Activated CD8-positive, alpha-beta memory T cell treated with anti-CD3 and anti-CD28 coated beads, Interleukin-2, amount 50 U/mL, for 48 hours (primary cell): ENCODE measurements around the gene SLC12A8.
A peak's percentile ranks its signal among the peaks of the same experiment; 100 is the strongest.

Experiments
- DNase-seq: peaks from one replicate; pipeline ENCODE4 v3.0.0-alpha.2; 2020

The SLC12A8 gene

DNA sequence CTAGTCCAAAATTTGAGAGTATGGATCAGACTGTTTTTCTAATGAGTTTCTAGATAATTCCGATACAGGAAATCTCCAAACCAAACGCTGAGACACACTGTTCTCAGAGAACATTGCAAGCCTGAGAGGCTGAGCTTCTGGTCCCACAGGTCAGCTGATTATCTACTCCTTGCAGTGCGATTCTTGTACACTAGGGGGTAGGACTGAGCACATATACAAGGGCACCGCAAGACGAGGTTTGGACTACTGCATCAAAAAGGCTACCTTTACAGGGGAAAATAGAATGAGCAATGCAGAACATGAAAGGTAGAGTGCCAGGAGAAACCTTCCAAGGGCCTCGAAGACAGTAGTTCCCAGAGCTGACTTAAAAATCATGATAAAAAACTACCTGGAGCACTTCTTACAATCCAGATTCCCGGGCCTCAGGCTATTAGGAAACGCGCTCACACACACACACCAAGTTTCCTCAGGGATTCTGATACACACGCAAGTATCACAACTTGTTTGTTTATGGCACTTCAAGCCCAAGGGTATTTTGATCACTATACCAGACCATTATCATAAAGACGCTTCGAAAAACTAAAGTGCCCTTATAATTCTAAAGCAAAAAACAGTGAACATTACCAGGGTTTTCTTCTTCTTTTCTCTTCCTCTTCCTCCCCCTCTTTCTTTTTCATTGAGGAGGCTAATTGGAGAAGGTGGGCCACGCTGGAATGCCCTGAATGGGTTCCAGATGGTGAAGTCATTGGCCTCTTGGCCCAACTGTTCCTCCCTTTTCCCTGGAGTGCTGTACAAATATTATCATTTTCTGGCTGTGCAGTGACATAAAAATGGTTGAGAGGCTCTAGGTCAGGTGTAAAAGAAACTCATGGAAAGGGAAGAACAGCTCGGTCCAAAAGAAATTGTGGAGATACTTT lies 61.8 kb downstream of the SLC12A8 start:
- DNase-seq, result peak; percentile 76

DNA sequence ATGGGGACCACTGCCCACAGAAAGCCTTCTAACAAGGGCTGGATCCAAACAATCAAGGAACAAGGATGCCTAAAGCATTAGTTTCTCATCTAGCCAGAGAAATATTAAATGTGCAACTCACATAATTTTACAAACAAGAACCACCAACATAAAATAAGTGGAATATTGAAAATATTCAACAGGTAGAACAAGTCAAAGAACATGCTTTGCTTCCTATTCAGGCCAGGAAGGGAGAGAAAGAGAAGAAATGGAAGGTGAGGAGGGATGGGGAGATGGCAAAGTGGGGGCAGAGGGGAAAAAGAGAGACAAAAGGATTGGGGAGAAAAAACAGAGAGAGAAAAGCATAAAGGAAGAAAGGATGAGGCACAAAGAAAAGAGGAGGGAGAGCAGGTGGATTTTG lies 63.1 kb downstream of the SLC12A8 start:
- no peak for DNase-seq

DNA sequence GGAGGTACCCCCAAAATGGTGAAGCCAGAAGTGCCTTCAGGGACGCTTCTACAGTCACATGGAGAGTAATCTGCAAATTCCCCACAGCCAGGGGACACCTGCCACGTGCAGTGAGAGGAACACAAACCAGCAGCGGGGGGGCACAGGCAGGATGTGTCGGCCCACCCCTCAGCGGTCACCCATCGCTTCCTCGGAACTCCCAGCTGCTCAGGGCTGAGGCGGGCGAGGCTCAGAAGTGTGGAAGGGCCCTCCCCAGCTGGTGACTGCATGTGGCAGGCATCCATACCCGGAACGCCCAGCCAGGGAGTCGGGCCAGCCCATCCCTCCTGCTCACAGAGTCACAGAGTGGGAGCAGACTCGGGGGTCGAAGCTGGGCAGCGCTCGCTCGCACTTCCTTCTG lies 63.7 kb downstream of the SLC12A8 start:
- DNase-seq, result no peak

DNA sequence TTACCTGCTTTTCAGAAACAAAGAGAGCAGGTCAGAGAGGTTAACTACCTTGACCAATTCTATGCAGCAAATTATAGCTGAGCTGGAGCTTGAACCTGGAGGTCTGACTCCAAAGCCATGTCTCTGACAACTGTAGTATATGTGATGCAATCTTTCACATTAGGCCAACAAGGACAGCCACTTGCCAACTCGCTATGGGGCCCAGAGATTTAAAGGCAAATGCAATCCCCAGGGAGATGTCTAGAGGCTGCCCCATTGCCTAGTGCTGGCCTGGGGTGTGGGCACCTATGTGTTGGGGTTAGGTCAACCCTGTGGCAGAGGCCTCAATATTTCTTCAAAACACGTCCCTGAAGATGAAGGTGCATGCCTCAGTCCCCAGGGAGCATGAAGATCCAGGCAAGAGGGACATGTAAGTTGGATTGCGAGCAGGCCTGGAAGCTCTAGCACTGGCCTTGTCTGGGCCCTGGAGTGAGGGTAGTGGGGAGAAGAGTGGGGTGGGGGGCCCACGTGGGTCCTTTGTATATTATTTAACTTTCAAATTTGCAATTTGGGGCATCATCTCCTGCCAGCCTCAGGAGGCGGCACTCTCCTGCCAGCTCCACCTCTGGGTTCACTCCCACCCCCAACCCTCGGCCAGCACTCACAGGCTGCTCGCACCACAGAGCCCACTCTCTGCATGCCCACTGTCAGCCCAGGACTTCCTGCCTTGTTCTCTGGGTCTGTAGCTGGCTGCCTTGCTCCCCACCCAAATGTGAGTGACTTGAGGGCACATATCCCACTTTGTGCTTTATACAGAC lies 64.3 kb downstream of the SLC12A8 start:
- DNase-seq, result no peak

DNA sequence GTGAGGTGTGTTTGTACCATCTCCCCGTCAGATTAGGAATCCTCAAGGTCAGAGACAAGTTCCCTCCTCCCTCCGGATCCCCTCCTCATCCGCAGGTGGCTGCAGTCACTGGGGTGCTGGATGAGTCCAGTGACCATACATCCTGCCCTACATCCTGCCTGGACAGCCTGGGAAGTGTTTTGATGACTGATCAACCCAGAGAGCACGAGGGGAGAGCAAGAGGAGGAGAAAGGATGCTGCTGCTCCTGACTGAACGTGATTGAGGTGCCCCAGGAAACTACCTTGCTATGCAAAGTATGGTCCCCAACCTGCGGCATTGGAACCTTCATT lies 65.1 kb downstream of the SLC12A8 start:
- DNase-seq, result no peak

DNA sequence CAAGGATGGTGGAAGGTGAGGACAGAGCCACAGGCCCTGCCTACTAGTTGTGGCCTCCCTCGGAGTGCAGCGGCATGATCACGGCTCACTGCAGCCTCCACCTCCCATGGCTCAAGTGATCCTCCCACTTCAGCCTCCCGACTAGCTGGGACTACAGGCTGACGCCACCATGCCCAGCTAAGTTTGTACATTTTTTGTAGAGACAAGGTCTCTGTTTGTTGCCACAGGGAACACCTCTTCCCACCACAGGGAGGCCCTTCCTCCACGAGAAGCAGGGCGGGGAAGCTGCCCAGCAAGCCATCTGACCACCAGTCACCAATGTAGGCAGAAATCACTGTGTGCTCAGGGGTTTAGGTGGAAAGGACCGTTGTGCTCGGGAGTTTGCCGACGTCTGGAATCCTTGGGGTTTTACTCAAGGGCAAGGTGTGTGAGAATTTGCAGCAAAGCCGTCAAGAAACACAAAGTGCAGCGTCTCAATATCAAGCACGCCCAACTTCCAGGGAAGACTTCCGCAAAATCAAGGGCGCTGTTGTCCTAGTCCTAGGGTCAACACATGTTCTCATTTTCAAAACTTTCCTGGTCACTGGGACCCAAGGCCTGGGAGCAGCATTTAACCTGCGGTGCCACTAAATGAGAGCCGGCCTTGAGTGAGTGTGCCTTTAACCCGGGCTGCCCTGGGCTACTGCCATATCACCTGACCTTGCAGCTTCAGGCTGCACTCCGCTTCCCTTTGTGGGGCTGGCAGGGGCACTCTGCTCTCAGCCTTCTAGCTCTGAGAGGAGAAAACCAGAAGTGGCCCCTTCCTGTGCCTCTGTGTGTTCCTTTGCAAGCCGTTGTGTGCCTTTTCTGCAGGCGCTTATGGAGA lies 65.7 kb downstream of the SLC12A8 start:
- no peak for DNase-seq

DNA sequence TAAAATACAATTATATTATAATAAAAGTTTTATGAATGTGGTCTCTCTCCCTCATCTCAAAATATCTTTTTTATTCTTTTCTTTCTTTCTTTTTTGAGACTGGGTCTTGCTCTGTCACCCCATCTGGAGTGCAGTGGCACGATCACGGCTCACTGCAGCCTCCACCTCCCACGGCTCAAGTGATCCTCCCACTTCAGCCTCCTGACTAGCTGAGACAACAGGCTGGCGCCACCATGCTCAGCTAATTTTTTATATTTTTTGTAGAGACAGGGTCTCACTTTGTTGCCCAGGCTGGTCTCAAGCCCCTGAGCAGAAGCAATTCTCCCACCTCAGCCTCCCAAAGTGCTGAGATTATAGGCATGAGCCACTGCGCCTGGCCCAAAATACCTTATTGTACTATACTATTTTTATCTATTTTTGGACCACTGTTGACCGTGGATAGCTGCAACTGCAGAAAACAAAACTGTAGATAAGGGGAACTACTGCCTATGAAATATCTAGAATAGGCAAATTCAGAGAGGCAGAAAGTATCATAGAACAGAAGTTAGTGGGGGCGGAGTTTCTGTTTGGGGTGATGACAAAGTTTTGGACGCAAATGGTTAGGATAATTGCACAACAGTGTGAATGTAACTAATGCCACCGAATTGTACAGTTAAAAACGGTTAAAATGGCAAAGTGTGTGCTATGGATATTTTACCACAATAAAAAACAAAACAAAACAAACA lies 66.6 kb downstream of the SLC12A8 start:
- no peak for DNase-seq

DNA sequence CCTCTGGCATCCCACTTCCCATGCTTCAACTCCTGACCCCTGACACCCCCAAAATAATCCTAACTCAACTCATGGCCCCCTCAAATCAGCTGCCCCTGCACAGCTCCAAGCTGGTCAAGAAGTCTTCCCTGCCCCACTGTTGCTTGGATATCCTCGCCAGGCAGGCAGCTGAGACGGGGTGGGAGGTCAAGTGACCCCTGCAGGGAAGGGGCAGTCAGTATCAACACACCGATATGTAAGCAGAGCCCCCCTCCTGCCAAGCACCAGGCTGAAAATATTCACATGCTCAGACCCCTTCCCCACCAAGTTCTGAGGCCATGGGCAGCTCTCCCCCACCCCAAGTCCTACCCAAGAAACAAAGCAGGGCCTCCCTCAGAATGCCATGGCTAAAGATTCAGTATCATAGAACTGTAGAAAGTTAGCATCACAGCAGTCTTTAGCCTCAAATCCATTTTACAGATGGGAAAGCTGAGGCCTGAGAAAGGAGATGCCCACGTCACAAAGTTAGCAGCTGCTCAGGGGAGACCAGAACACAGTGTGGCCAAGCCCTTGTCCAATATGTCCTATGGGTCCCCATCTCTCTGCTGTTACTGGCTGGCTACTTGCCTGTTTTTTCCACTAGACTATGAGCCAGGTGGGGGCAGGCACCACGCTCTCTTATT lies 67.8 kb downstream of the SLC12A8 start:
- no peak for DNase-seq

DNA sequence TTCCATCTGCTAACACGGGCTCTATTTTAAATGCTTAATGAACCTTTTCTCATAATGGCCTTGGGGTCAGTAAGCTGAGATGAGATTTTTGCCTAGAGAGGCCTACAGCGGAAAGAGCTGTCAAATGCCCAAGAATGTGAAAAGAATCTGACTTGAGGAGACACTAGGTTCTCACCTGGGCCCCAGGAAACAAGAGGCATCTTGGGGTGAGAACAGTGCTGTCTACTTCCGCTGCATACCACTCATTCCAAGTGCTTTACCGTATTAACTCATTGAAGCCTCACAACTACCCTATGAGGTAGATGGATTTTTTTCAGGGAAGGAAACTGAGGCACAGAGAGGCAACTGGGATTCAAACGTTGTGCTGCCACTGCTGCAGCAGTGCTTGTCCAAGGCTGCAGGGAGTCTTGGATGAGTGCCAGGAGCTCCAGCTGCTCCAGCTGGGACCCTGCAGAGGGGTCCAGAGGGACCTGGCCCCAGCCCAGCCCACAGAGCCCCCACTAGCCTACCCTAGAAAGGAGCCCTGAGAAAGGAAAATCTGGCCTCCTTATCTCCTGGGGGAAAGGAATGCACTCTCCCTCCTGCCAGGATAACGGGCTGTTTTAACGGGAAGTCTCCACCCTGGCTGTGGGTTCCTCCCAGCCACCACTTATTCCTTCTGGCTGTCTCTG lies 68.4 kb downstream of the SLC12A8 start:
- no peak for DNase-seq

DNA sequence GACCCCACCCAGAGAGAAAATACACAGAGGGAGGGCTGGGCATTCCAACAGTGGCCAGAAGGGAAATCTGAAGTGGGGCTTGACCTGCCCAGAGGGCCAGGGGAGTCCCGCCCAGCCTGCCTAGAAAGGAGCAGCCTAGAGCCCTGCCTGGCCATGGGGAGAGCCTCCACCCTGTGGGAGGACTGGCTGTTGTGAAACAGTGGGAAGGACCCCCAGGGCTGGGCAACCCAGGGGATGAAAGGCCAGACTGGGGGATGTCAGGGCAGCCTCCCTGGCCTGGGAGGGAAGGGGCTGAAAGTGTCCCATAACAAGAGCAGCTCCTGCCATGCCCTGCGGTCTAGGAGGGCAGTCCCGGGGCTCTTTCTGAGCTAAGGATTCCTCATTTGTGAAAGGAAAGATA lies 69.0 kb downstream of the SLC12A8 start:
- DNase-seq, result no peak

DNA sequence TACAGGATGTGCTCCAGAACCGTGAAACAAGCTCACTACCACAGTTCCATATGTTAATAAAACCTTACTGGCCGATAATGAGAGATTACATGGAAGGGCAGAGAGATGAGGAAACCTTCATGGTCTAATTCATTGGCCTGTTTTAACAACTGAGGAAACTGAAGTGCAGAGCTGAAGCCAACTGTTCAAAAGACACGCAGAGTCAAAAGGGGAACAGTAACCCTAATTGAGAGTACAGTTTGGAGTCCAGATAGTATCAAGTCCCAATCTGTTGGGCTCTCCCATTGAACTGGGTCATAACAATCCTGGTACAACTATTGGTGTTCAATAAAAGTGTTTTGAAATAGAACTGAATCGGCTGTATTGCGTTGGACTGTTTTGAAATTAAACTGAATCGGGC lies 69.6 kb downstream of the SLC12A8 start:
- no peak for DNase-seq

DNA sequence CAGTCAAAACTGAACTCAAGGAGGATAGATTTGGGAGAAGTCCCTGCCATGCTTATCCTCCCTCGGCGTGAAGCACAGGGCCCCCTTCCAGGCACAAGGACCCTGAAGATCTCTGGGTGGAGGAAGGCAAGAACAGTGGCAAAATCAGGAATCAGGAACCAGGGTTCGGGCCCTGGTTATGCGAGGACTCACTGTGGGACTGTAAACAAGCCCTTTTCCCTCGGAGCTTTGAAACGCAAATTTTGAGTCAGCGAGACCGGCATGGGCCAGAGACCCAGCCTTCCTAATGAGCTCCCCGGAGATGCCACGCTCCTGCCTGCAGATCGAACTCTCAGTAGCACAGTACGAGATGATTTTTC lies 70.1 kb downstream of the SLC12A8 start:
- no peak for DNase-seq

DNA sequence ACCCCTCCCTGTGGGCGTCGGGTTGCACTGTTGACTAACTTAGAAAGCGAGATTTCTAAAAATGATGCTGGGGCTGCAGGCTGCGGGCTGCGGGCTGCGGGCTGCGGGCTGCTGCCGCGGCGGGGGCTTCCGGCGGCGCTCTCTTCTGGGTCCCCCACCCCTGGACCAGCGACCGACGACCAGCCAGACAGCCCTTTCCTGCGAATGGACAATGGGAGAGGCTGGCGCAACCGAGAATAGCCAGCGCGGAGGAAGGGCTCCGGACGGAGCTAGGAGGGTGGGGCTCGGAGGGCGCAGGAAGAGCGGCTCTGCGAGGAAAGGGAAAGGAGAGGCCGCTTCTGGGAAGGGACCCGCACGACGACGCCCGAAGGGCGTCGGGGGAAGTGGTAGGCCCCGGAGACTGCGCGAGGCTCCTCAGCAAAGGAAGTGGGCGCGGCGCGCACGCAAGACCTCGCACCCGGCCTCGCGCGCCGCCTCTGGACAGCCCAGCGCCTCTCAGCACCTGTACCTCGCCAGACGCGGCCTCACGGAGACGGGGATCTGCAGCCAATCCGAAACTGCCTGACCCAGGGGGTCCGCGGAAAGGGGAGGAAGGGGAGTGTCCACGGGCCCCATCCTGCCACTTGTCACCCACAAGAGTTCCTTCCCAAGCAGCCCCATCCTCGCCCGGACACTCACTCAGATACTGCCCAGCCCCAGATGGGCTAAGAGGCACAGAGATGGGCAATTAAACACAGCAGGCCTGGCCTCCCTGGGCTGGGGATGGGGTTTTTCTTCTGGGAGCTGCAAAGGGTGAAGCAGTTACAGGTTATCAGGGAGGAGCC lies 70.7 kb downstream of the SLC12A8 start:
- peak; percentile 87 for DNase-seq

DNA sequence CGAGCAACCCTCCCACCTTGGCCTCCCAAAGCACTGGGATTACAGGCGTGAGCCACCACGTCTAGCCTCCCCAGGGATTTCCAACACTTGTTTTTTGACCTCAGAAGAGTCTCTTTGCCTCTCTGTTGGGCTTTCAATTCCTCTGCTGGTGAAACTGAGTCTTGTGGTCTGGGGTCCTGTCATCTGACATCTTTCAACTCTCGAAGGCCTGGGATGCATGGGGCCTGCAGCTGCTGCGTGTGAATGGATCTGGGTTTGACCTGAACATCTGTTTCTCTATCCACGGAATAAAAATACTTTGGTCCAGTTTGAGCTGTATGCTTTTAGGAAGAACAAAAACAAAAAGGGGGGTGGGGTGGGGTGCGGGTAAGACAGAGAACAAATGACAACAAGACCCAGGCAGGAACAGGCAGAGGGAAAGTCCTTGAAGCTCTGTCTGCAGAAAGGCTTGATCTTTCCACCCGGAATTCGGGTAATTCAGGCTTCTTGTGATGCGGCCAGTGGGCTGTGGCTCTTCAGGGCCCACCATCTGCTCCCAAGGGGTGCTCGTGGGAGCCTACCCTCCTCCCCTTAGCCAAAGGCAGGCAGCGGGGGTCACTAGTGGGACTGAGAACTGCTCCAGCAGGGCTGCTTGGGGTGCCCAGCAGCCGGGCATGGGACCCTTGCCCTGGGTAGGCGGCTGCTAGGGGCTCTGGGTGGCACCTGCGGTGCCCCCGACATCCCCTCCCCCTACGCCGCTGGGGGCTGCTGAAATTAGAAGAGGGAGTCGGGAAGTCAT lies 71.5 kb downstream of the SLC12A8 start:
- no peak for DNase-seq

DNA sequence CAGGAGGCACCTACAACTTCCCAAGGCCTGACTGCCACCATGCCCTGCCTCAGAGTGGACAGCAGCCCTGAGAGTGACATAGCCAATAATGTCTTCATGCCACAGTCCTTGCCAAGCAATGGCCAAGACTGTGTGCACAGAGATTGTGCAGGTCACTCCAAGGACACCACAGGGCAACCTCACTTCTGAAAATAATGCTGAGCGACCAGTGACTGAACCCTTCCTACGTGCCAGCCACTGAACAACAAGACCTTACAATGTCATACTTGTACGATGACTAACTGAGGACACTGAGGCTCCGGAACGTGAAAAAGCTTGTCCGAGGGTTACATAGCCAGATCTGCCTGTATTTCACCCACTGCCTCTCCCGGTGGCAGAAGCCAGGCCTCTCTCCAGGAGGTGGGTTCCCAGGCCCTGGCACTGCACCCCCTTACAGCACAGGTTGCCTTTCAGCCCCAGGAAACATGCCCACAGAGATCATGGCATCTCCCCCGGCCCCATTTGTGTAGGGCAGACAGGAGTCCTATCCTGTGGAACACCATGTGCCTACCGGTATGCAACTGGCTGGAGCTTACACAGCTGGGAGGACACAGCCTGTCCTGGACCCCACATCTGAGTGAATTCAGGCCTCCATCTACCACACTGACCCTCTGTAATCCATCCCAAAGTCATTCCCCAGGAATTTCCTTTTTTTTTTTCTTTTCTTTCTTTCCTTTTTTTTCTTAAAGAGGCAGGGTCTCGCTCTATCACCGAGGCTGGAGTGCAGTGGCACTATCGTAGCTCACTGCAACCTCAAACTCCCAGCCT lies 72.3 kb downstream of the SLC12A8 start:
- DNase-seq, result no peak

DNA sequence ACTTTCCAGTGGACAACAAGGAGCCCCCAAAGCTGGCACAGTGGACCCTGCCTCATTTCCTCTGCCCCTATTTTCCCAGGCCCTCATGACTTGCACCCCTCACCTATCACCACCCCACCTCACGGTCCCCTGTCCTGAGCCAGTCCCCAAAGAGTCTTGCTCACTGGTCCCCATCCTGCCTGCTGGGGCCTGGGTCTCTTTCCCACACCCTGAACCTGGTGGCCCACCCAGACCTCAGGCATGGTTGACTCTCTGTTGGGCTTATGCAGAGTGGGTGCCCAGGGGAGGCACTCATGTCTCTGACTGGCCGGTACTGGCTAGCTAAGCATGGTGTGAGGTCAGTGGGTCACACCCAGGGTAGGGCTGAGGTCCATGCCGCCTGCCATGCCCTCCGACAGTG lies 73.2 kb downstream of the SLC12A8 start:
- DNase-seq, result no peak

DNA sequence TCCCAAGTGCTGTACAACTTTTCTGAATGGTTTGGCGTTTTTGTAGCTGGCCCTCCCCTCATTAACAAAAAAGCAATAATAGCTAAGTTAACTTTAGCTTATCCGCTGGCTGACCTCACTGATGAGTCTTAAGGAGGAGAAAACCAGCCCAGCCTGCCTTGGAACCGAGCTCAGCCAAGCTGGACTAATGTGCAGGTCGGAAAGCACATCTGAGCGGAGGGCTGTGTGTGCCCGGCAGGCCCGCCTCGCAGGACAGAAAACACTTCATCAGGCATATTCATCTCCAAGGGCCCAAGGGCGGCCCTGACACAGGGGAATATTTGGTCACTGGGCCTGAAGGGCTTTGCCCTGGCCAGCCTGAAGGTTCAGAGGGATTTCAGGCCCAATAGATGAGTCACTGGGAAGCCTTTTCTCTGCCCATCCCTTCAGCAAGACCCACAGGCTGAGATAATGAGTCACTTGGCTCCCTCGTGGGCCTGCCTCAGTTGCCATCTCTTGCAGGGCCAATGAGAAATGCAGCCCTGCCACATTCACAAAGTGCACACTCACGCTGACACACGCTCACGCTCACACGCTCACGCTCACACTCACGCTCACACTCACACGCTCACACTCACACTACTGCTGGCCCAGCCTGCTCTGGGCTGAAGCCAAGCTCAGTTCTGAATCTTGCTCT lies 75.1 kb downstream of the SLC12A8 start:
- no peak for DNase-seq

DNA sequence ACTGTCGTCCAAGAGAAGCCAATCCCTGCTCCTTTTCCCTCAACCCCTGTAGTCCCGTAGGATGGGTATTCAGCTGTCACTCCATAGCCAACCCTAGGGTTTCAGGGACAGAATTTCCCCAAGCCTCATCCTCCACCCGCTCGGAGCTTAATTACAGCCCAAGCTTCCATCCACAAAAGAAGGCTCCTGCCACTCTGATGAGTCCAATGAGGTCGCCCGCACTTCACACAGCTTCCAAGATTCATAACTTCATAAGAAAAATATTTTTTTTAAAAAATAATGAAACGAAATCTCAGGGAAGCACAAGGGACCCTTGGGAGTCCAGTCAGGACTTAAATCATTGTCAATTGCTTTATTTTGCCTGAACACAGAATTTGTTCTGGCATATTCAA lies 75.6 kb downstream of the SLC12A8 start:
- DNase-seq, result no peak
